CD8-positive, alpha-beta memory T cell (primary cell): ENCODE measurements around the gene SLC25A39. TPM values are rescaled to one million over a fixed set of nuclear protein-coding genes. Genes with fewer than 3 reads are reported as not detected.

Source experiments
- CTCF ChIA-PET: fragments of 350-600 bp; sonication (Branson Sonifier 250); formaldehyde crosslinking; loops from one replicate; lab custom pipeline; 2021; ENCODE audit warnings: antibody characterized with exemption; lab: Charles Lee
- POLR2A ChIA-PET: fragments of 350-600 bp; sonication (Branson Sonifier 250); formaldehyde crosslinking; loops from one replicate; lab custom pipeline; 2021; ENCODE audit warnings: antibody characterized with exemption; lab: Charles Lee
- DNase-seq, 5 donors: peaks; one replicate each; pipeline versions ENCODE4 v3.0.0 to v3.0.0-alpha.2; 2020 to 2022; ENCODE audit warnings: mixed read lengths in 1 of 5
- H3K27ac ChIP-seq: one replicate; pipeline ENCODE4 v1.7.0; 2013; ENCODE audit warnings: low read depth, mild to moderate bottlenecking, low read length, moderate library complexity
- H3K27me3 ChIP-seq: 2 replicates; pipeline ENCODE4 v1.7.0; 2013; ENCODE audit warnings: low read length, mild to moderate bottlenecking; ENCODE audit not compliant: insufficient read depth, poor library complexity, severe bottlenecking
- H3K36me3 ChIP-seq: 2 replicates; pipeline ENCODE4 v1.7.0; 2013; ENCODE audit warnings: mild to moderate bottlenecking, low read length, moderate library complexity; ENCODE audit not compliant: insufficient read depth
- H3K4me1 ChIP-seq: 2 replicates; pipeline ENCODE4 v1.7.0; 2013; ENCODE audit warnings: mild to moderate bottlenecking, low read length, moderate library complexity; ENCODE audit not compliant: insufficient read depth
- H3K4me3 ChIP-seq: 2 replicates; pipeline ENCODE4 v1.7.0; 2013; ENCODE audit warnings: mild to moderate bottlenecking, low read length
- H3K9me3 ChIP-seq: 2 replicates; pipeline ENCODE4 v1.7.0; 2013; ENCODE audit warnings: mild to moderate bottlenecking, low read length
- H3K27ac Mint-ChIP-seq, 8 donors: one replicate each; pipeline ENCODE4 v1.8.0; 2020 to 2021; ENCODE audit warnings: mixed read lengths in 8 of 8, mild to moderate bottlenecking in 6 of 8, inconsistent platforms in 3 of 8, moderate library complexity in 3 of 8
- H3K27me3 Mint-ChIP-seq, 2 donors: one replicate each; pipeline ENCODE4 v1.8.0; 2020 to 2021; ENCODE audit warnings: mixed read lengths in 2 of 2, mild to moderate bottlenecking in 1 of 2, moderate library complexity in 1 of 2
- H3K36me3 Mint-ChIP-seq, 3 donors: one replicate each; pipeline ENCODE4 v1.8.0; 2020 to 2021; ENCODE audit warnings: mixed read lengths in 3 of 3, inconsistent platforms in 1 of 3, mild to moderate bottlenecking in 1 of 3
- H3K4me1 Mint-ChIP-seq, 3 donors: one replicate each; pipeline ENCODE4 v1.8.0; 2020 to 2021; ENCODE audit warnings: mixed read lengths in 3 of 3, inconsistent platforms in 1 of 3, mild to moderate bottlenecking in 1 of 3
- H3K4me3 Mint-ChIP-seq, 7 donors: one replicate each; pipeline ENCODE4 v1.8.0; 2020 to 2021; ENCODE audit warnings: mixed read lengths in 7 of 7, mild to moderate bottlenecking in 6 of 7, moderate library complexity in 4 of 7, inconsistent platforms in 2 of 7
- H3K9me3 Mint-ChIP-seq, 5 donors: one replicate each; pipeline ENCODE4 v1.8.0; 2020 to 2022; ENCODE audit warnings: mixed read lengths in 5 of 5, mild to moderate bottlenecking in 3 of 5, moderate library complexity in 2 of 5, inconsistent platforms in 1 of 5
- polyA plus RNA-seq: library from polyadenylated mRNA; unstranded; fragments of 300-500 nt; fragmentation: Illumina TruSeq; gene quantifications from one replicate; pipeline ENCODE4 v1.2.3, GENCODE V29; 2021
- total RNA-seq, 2 experiments: library from RNA; stranded (reverse); gene quantifications; one replicate each; pipeline ENCODE4 v1.2.3, GENCODE V29; 2021

SLC25A39 gene
- total and polyA plus RNA-seq, 3 experiments from 2014 or later, result 133 to 174 (median 159) TPM

GRCh38 chr17:44287651-44288050 is 37.0 kb downstream of the SLC25A39 start:
- H3K27me3 ChIP-seq, result no peaks in the 10 kb centered on the region
- H3K27me3 Mint-ChIP-seq, result peaks cover 6 to 16% of the 10 kb centered on the region in 2 donors
- H3K9me3 Mint-ChIP-seq, result no peaks in the 10 kb centered on the region
- H3K36me3 Mint-ChIP-seq, result no peaks in the 10 kb centered on the region
- ChIA-PET CTCF (interaction anchor here (1.5 kb wide), 1 partner anchor 15 kb away, joined by 3 read pairs; no protein-coding TSS in a partner anchor), POLR2A (no interaction called here)
- H3K9me3 ChIP-seq, result no peaks in the 10 kb centered on the region
- H3K27ac ChIP-seq, result peak overlapping the region; percentile 65
- no peak for DNase-seq
- H3K4me3 ChIP-seq, result no peak overlapping the region
- H3K27ac Mint-ChIP-seq, result no peak overlapping the region
- H3K4me3 Mint-ChIP-seq, result no peak overlapping the region
- H3K4me1 Mint-ChIP-seq, result no peaks in the 10 kb centered on the region
- no peaks in the 10 kb centered on the region for H3K4me1 ChIP-seq
- no peaks in the 10 kb centered on the region for H3K36me3 ChIP-seq

- Histone ChIP-seq H3K36me3 (no peaks in the 10 kb centered on the region), H3K27ac (no peak overlapping the region), H3K4me1 (no peaks in the 10 kb centered on the region), H3K27me3 (no peaks in the 10 kb centered on the region), H3K9me3 (no peaks in the 10 kb centered on the region), H3K4me3 (no peak overlapping the region)
- Mint-ChIP-seq H3K9me3 (no peaks in the 10 kb centered on the region), H3K27ac (no peak overlapping the region), H3K4me3 (no peak overlapping the region), H3K27me3 (peaks cover 4 to 10% of the 10 kb centered on the region in 2 donors), H3K4me1 (peaks cover 9 to 13% (median 10%) of the 10 kb centered on the region in 3 donors), H3K36me3 (no peaks in the 10 kb centered on the region)
- POLR2A ChIA-PET, result no interaction called here
- no peak for DNase-seq
- CTCF ChIA-PET, result no interaction called here
These were observed 40.6 kb downstream of the SLC25A39 start for GRCh38 chr17:44284024-44284400.

- no peak overlapping the region for H3K4me3 Mint-ChIP-seq
- no peaks in the 10 kb centered on the region for H3K9me3 Mint-ChIP-seq
- Histone ChIP-seq H3K9me3 (no peaks in the 10 kb centered on the region), H3K4me3 (no peak overlapping the region), H3K36me3 (no peaks in the 10 kb centered on the region), H3K27ac (no peak overlapping the region), H3K27me3 (no peaks in the 10 kb centered on the region), H3K4me1 (no peaks in the 10 kb centered on the region)
- no peak overlapping the region for H3K27ac Mint-ChIP-seq
- H3K27me3 Mint-ChIP-seq, result peaks cover 4 to 5% of the 10 kb centered on the region in 2 donors
- H3K4me1 Mint-ChIP-seq, result peaks cover 9 to 13% (median 10%) of the 10 kb centered on the region in 3 donors
- ChIA-PET POLR2A (no interaction called here), CTCF (no interaction called here)
- DNase-seq, result no peak
- H3K36me3 Mint-ChIP-seq, result no peaks in the 10 kb centered on the region
These were observed 41.1 kb downstream of the SLC25A39 start for GRCh38 chr17:44283344-44284023.

GRCh38 chr17:44282264-44282663 is 42.4 kb downstream of the SLC25A39 start:
- CTCF ChIA-PET, result interaction anchor here (0.7 kb wide), 1 partner anchor 16 kb away, joined by 3 read pairs; no protein-coding TSS in a partner anchor
- Mint-ChIP-seq H3K27ac (no peak overlapping the region), H3K36me3 (no peaks in the 10 kb centered on the region), H3K4me1 (peaks cover 9 to 13% (median 10%) of the 10 kb centered on the region in 3 donors), H3K9me3 (no peaks in the 10 kb centered on the region), H3K27me3 (no peaks in the 10 kb centered on the region), H3K4me3 (no peak overlapping the region)
- H3K27ac ChIP-seq, result no peak overlapping the region
- H3K4me1 ChIP-seq, result no peaks in the 10 kb centered on the region
- POLR2A ChIA-PET, result no interaction called here
- DNase-seq, result no peak
- no peak overlapping the region for H3K4me3 ChIP-seq
- H3K9me3 ChIP-seq, result no peaks in the 10 kb centered on the region
- H3K27me3 ChIP-seq, result no peaks in the 10 kb centered on the region
- H3K36me3 ChIP-seq, result no peaks in the 10 kb centered on the region

GRCh38 chr17:44281570-44281969 is 43.1 kb downstream of the SLC25A39 start:
- Mint-ChIP-seq H3K4me1 (peaks cover 9 to 13% (median 10%) of the 10 kb centered on the region in 3 donors), H3K27ac (peak overlapping the region in 1 of 8 donors; percentile 36), H3K36me3 (no peaks in the 10 kb centered on the region), H3K4me3 (no peak overlapping the region), H3K9me3 (no peaks in the 10 kb centered on the region), H3K27me3 (no peaks in the 10 kb centered on the region)
- Histone ChIP-seq H3K9me3 (no peaks in the 10 kb centered on the region), H3K27ac (no peak overlapping the region), H3K27me3 (no peaks in the 10 kb centered on the region), H3K36me3 (no peaks in the 10 kb centered on the region), H3K4me3 (no peak overlapping the region), H3K4me1 (no peaks in the 10 kb centered on the region)
- ChIA-PET CTCF (interaction anchor here (0.7 to 0.9 kb wide), 2 partner anchors 16 to 60 kb away, joined by 3 read pairs; no protein-coding TSS in a partner anchor), POLR2A (no interaction called here)
- no peak for DNase-seq

- Histone ChIP-seq H3K36me3 (no peaks in the 10 kb centered on the region), H3K27ac (peak overlapping the region; percentile 6), H3K9me3 (no peaks in the 10 kb centered on the region), H3K4me1 (no peaks in the 10 kb centered on the region), H3K4me3 (no peak overlapping the region), H3K27me3 (no peaks in the 10 kb centered on the region)
- H3K4me3 Mint-ChIP-seq, result peak overlapping the region in 1 of 7 donors; percentile 6
- no peak for DNase-seq
- H3K27me3 Mint-ChIP-seq, result no peaks in the 10 kb centered on the region
- POLR2A ChIA-PET, result no interaction called here
- H3K27ac Mint-ChIP-seq, result peak overlapping the region in 2 of 8 donors; percentile 45 to 68
- H3K9me3 Mint-ChIP-seq, result no peaks in the 10 kb centered on the region
- H3K4me1 Mint-ChIP-seq, result peaks cover 9 to 13% (median 10%) of the 10 kb centered on the region in 3 donors
- no peaks in the 10 kb centered on the region for H3K36me3 Mint-ChIP-seq
- CTCF ChIA-PET, result no interaction called here
These were observed 44.2 kb downstream of the SLC25A39 start for GRCh38 chr17:44280392-44280937.

- Mint-ChIP-seq H3K9me3 (no peaks in the 10 kb centered on the region), H3K4me3 (peak overlapping the region in 2 of 7 donors; percentile 6 to 18), H3K36me3 (no peaks in the 10 kb centered on the region), H3K27me3 (peaks cover 0 to 3% of the 10 kb centered on the region in 2 donors), H3K27ac (peak overlapping the region in 4 of 8 donors; percentile 17 to 82 (median 50)), H3K4me1 (peaks cover 9 to 13% (median 10%) of the 10 kb centered on the region in 3 donors)
- H3K4me1 ChIP-seq, result no peaks in the 10 kb centered on the region
- no peaks in the 10 kb centered on the region for H3K9me3 ChIP-seq
- CTCF ChIA-PET, result no interaction called here
- POLR2A ChIA-PET, result no interaction called here
- no peaks in the 10 kb centered on the region for H3K36me3 ChIP-seq
- DNase-seq, result peak in 2 of 5 donors; percentile 8 to 10
- no peak overlapping the region for H3K4me3 ChIP-seq
- no peaks in the 10 kb centered on the region for H3K27me3 ChIP-seq
- peak overlapping the region; percentile 6 for H3K27ac ChIP-seq
These were observed 44.8 kb downstream of the SLC25A39 start for GRCh38 chr17:44279666-44280391.

- ChIA-PET CTCF (no interaction called here), POLR2A (no interaction called here)
- Histone ChIP-seq H3K4me1 (no peaks in the 10 kb centered on the region), H3K27ac (no peak overlapping the region), H3K4me3 (no peak overlapping the region), H3K9me3 (no peaks in the 10 kb centered on the region), H3K36me3 (no peaks in the 10 kb centered on the region), H3K27me3 (no peaks in the 10 kb centered on the region)
- Mint-ChIP-seq H3K27me3 (peaks cover 0 to 3% of the 10 kb centered on the region in 2 donors), H3K36me3 (no peaks in the 10 kb centered on the region), H3K9me3 (no peaks in the 10 kb centered on the region), H3K4me1 (peaks cover 9 to 13% (median 10%) of the 10 kb centered on the region in 3 donors), H3K4me3 (no peak overlapping the region), H3K27ac (peak overlapping the region in 2 of 8 donors; percentile 17 to 54)
- DNase-seq, result no peak
These were observed 45.3 kb downstream of the SLC25A39 start for GRCh38 chr17:44279346-44279665.
